Esophagus squamous epithelium (tissue), 4 donors: ENCODE results near the gene RPS6KA6.

ENCODE experiments used
- POLR2A ChIP-seq, 4 donors: fragments of 450-650 bp; IDR thresholded peaks; one replicate each; pipeline ENCODE4 v1.6.1; 2017; ENCODE audit warnings: antibody characterized with exemption in 4 of 4, mild to moderate bottlenecking in 4 of 4, moderate library complexity in 3 of 4
- TF ChIP-seq, protein P1 (sequence below), 6 experiments: fragments of 450-650 bp in 4 of 6; fragments of 200-600 bp in 2 of 6; sonication (generic) in 2 of 6; IDR thresholded peaks; one replicate each; pipeline ENCODE4 v1.5.1; 2016 to 2019; ENCODE audit warnings: antibody characterized with exemption in 6 of 6, mild to moderate bottlenecking in 4 of 6, moderate library complexity in 4 of 6

DNA sequence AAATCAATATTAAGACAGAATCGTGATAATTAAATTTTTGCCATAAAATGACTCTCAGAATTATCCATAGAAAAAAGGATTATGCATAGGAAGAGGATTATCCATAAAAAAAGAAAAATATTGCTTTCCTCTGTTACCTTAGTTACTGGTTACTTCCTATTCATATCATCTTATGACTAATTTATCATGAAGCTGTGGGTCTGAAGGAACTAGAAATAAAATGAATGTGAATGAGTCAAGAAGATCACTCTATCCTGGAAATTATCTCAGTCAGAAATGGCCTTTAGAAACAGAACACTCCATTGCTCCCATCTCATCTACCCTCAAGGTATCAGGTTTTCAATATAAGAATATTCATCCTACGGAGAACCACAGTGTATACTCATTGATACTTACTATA, 19.4 kb downstream of the RPS6KA6 start:
- TF ChIP-seq, protein P1, sequence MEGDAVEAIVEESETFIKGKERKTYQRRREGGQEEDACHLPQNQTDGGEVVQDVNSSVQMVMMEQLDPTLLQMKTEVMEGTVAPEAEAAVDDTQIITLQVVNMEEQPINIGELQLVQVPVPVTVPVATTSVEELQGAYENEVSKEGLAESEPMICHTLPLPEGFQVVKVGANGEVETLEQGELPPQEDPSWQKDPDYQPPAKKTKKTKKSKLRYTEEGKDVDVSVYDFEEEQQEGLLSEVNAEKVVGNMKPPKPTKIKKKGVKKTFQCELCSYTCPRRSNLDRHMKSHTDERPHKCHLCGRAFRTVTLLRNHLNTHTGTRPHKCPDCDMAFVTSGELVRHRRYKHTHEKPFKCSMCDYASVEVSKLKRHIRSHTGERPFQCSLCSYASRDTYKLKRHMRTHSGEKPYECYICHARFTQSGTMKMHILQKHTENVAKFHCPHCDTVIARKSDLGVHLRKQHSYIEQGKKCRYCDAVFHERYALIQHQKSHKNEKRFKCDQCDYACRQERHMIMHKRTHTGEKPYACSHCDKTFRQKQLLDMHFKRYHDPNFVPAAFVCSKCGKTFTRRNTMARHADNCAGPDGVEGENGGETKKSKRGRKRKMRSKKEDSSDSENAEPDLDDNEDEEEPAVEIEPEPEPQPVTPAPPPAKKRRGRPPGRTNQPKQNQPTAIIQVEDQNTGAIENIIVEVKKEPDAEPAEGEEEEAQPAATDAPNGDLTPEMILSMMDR (IDR thresholded peaks at IDR 0.05), result no peak
- no peak for TF ChIP-seq POLR2A (IDR thresholded peaks at IDR 0.05)
